GM19239 (cell line): Measurements from ENCODE around the gene LRP1.

Source experiments
- DNase-seq: peaks from one replicate; pipeline ENCODE4 v3.0.0; 2011; ENCODE audit warnings: low spot score; ENCODE audit not compliant: insufficient read length
- FAIRE-seq: peaks from 2 replicates; lab custom pipeline; 2011; peaks lifted over from hg19 to GRCh38; lab: Jason Lieb, UNC

The LRP1 gene

DNA sequence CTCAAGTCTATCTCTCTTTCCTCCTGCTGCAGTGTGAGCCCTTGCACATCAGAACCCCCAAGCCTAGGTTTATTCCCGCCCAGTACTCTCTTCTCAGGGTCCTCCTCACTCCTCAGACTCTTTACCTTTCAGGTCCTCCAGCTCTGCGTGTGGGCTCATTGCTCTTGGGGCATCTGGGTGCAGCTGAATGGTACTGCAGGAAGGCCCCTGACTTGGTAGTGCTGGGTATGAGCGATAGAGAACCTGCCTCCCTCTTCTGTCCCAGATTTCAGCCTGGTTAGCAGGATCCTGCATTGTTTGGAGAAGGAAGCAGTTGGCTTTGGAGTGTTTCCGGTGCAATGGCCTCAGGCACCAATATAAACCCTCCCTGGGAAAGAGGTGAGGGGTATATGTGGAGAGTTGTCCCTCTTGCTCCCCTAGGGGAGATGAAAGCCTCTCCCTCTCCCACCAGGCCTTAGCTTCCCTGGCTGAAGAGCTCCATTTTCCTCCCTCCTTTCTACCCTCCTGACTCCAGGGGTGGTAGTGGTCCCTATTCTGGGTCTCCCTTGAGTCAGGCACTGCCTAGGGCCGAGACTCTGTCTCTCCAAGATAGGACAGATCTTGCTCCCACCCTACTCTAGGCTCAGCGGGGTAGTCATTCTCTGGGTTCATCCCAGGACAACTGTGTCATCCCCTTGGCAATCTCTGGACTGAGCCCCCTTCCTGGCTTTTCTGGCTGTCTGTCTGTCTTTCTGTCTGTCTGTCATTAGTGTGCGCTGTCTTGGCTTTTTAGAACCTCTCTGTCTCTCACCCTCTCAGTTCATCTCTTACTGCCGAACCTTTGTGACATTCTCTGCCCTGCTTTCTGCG lies 3.8 kb downstream of the LRP1 start:
- FAIRE-seq, result no peak
- DNase-seq, result no peak

DNA sequence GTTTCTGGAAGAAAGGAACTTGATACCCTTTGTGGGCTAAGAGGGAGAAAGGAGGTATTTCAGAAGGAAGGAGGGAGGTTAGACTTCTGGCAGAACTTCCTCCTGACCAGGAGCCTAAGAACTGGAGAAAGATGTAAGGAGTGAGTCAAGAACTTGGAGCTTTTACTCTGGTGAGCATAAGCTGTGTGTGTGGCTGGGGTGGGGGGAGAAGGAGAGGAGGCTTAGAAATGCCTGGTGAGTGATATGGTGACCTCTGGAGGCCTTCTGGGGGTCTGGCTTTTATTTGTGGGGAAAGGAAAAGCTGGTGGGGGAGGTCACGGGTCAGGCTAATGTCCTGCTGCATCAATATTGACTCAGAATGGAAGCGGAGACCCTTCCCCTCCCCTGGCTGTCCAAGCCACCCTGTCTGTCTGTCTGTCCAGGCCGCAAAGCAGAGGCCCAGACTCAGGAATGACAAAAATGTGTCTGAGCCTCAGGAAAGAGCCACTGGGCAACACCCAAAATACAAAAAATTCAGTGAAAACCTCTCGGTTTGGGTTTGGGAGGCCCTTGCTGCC lies 4.8 kb downstream of the LRP1 start:
- no peak for FAIRE-seq
- no peak for DNase-seq

DNA sequence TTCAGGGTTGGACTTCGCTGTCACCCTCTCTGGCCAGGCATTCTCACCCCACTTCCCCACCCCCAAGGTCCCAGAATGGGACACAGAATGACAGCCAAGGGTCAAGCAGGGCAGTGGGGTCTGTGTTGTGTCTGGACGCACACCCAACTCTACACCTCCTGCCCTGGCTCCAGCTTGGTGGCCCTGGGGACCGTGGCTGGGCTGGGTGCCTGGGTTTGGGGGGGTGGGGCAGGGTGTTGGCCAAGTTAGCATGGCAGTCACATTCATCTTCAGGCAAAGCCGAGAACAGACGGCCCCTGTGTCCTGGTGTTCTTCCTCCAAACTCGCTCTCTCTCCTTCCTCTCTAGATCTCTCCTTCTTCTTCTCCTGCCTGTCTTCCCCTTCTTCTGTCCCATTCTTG lies 5.6 kb downstream of the LRP1 start:
- FAIRE-seq (no peak), DNase-seq (no peak)

- DNase-seq (no peak), FAIRE-seq (no peak)
Measured at GRCh38 chr12:57134949-57135348, 6.7 kb downstream of the LRP1 start.

DNA sequence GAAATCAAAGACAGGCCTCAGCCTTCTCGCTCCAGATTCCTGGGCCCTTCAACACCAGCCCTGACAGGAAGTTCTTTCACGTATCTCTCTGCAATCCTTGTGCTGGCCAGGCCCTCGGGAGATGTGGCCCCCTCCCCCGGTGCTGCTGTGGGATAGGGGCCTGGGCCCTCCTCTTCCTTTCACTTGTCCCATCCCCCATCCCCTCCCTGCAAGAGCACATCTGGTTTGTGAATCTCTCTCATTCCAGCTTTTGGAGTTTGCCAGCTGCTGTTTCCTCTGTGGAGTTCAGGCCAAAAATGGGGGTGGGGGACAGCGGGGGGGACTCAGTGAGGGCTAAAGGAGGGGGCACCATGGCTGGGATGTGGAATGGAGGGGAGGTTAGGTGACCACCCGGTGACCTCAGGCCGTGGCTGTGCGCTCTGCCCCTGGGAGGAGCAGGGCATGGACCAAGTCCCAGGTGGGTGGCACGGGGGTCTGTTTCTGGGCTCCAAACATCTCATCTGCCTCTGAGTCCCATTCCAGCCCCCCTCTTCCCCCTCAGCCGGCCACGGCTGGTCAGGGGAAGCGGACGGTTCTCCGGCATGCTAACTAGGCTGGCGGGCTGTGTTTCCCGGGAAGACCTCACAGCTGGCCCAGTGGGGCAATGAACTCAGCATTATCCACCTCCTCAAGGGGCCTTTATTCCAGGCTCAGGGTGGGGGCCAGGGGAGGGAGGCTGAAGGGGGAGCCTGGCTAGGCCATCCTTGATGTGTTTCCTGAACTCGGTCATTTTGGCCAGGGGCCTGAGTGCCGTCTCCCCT lies 7.4 kb downstream of the LRP1 start:
- FAIRE-seq (no peak), DNase-seq (no peak)

DNA sequence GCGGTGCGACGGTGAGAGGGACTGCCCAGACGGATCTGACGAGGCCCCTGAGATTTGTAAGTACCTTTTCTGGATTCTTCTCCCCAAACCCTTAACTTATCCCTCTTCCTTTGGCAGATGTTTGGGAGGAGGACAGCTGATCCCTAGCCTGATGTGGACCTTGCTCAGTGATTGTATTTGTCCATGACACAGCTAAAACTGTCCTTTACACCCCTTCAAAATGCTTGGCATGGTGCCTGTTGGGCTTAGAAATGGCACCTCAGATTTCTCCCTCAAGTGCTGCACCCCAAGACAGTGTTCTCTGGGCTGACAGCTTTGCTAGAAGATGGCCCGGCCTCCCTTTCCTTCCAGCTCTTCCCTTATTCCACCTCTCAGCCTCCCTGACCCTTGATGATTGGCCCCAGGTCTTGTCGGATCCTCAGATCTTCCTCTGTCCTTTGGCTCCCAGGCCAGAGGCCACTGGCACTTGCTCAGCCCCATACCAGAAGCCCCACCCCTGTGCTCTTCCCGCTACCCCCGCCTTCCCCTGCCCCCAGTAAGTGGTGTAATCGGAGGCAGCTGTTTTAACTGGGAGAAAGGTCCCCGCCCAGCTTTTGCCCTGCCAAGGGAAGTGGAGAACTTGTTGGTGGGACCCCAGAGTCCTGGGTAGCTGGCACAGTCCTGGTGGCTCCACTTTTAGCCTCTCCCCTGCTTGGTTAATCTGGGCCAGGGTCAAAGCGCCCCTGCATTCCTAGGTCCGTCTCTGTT lies 10.4 kb downstream of the LRP1 start:
- DNase-seq (no peak), FAIRE-seq (no peak)

DNA sequence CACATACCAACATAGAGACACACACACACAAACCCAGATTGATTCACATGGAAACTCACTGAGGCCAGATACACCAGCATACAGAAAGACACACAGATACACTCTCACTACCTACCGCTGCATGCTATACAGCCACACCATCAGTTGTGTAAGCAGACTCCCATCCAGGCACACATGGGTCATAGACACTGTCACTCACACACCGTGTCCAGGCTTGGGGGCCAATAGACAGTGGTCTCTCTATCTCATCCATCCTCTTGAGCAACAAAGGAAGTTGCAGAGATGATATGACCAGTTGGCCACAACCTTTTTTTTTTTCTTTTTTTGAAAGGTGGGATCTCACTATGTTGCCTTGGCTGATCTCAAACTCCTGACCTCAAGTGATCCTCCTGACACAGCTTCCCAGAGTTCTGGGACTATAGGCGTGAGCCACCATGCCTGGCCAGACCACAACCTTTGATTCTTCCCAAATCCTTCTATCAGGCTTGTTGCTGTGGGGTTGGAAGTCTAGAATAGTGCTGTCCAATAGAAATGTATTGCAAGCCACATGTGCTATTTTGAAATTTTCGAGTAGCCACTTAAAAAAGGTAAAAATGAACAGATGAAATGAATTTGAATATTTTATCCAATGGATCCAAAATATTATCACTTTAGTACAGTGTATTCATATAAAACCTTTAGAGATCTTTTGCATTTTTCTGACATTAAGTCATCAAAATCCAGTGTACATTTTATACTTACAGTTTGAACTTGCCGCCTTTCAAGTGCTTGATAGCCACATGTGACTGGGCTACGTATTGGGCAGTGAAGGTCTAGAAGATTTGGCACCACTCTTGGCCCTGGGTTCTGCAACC lies 11.7 kb downstream of the LRP1 start:
- no peak for DNase-seq
- FAIRE-seq, result no peak

- FAIRE-seq (no peak), DNase-seq (no peak)
Measured at GRCh38 chr12:57141249-57141648, 13.0 kb downstream of the LRP1 start.

GRCh38 chr12:57142121-57142520 lies 13.8 kb downstream of the LRP1 start:
- DNase-seq, result no peak
- FAIRE-seq, result no peak

- no peak for DNase-seq
- FAIRE-seq, result no peak
Measured at GRCh38 chr12:57142727-57143126, 14.4 kb downstream of the LRP1 start.

DNA sequence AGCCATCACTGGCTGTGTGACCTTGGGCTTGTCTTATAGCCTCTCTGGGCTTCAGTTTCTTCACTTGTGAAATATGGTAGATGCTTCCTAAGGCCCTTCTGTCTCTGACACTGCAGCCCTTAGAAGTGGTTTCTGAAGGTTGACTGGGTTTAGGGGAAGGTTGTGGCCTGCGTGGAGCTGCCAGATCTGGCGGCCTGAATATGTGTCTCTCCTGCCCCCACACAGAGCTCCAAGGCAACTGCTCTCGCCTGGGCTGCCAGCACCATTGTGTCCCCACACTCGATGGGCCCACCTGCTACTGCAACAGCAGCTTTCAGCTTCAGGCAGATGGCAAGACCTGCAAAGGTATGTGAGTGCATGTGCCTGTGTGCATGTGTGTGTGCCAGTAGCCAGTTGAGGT lies 15.2 kb downstream of the LRP1 start:
- FAIRE-seq (no peak), DNase-seq (no peak)

- FAIRE-seq, result no peak
- DNase-seq, result no peak
Measured at GRCh38 chr12:57145460-57146059, 17.3 kb downstream of the LRP1 start.

GRCh38 chr12:57146092-57146491 lies 17.8 kb downstream of the LRP1 start:
- FAIRE-seq (no peak), DNase-seq (no peak)

DNA sequence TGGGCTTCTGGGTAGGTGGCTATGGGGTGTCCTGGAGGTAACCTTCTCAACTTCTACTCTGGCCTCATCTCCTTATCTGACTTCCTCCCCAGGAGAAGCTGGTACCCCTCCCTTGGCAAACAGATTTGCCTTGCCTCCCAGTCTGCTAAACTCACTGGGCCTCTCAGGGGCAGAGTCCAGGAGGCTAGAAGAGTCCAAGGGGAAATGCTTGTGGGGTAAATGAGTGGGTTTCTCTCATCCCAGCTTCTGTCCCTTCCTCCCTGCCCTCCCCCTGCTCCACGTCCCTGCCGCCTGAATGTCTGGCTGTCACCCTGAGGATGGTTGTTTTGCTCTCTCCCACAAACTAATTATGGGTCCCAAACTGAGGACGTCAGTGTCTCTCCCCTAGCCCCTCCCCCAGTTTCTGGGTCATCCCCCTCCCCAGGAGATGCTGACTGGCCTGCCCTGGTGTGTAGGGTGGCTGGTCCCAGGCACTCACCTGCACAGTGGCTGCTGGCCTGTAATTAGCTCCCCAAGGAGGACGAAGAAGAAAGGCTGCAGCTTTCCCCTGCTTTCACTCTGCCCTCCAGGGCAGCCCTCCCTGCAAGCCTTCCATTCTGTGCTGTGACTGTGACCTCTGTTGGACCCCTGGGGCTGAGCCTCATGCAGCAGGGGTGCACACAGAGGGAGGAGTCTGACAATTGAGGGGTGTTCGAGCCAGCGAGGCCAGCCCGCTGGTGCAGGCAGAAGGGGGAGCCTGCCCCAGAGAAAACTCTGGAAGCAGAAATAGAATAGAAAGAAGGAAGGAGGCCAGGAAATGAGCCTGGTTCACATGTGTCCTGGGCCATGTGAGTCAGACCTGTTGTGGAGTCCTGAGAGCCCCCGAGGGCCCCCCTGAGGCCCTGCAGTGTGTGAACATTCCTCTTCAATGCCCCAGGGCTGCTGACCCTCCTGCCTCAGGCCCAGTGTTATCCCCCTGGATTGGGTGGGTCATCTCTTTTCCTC lies 19.0 kb downstream of the LRP1 start, which contains the start of gene LRP1-AS:
Gene LRP1-AS, minus strand, starts transcription at position 659 of the 984 bp plus-strand sequence.
- no peak for DNase-seq
- FAIRE-seq, result no peak

- no peak for DNase-seq
- FAIRE-seq, result no peak
Measured at GRCh38 chr12:57148469-57149244, 20.4 kb downstream of the LRP1 start.

DNA sequence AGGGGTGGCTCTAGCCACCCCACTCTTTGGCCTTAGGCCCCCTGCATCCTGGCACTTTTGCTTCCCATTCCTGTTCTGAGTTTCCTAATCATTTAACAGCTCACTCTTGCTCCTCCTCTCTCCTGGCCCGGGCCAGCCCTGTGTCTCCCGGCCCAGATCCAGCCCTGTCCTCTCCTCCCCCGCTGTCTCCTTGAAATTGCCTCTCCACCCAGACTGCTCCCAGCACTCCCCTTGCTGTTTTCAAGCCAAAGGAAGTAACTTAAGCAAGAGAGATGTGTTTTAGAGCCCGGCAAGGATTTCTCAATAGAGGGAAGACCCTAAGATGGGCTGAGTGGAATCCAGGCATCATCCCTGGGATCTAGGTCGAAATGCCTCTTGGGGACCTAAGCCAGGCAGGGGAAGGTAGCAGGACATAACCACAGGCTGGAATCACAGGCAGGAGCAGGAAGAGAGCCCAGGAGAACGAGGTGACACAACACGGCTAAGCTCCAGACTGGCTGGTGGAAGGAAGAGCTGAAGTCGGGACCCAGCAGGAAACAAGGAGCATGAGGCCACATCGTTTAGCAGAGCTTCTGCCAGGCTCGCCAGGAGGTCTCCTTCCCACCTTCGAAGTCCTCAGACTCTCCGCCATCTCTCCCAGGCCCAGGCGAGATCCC lies 21.1 kb downstream of the LRP1 start:
- no peak for FAIRE-seq
- DNase-seq, result no peak
